K562 (cell line): ENCODE measurements around the gene AGRN. TPM values are rescaled to one million over a fixed set of nuclear protein-coding genes. Genes with fewer than 3 reads are reported as not detected.

Experiments
- C11orf30 ChIP-seq: fragments of 450-650 bp; IDR thresholded peaks from 2 replicates; pipeline ENCODE4 v1.6.1; 2016; ENCODE audit warnings: low read depth, mild to moderate bottlenecking
- FOXM1 ChIP-seq, 2 experiments: fragments of 450-650 bp in 1 of 2; sonication (generic) in 1 of 2; formaldehyde crosslinking in 1 of 2; IDR thresholded peaks; 2 replicates each; pipeline versions ENCODE4 v1.6.1 to v1.9.0; 2017 to 2022; ENCODE audit warnings: low read depth in 2 of 2, mild to moderate bottlenecking in 2 of 2, missing genetic modification reagents in 1 of 2, moderate library complexity in 1 of 2
- KLF1 ChIP-seq: fragments of 450-650 bp; IDR thresholded peaks from 2 replicates; pipeline ENCODE4 v1.6.1; 2016; ENCODE audit warnings: missing genetic modification characterization, missing compliant biosample characterization
- MIER1 ChIP-seq: fragments of 450-650 bp; IDR thresholded peaks from 2 replicates; pipeline ENCODE4 v1.6.1; 2016; ENCODE audit warnings: antibody characterized with exemption, mild to moderate bottlenecking, low read depth
- MYC ChIP-seq, 2 experiments: fragments of 250-450 bp in 1 of 2; sonication (Bioruptor Pico) in 1 of 2; IDR thresholded peaks; 2 replicates each; pipeline versions ENCODE4 v1.5.1 to v1.6.1; 2012 to 2021; ENCODE audit warnings: low read depth in 2 of 2, borderline replicate concordance in 1 of 2, improper control_type of control experiment in 1 of 2, low read length in 1 of 2, mild to moderate bottlenecking in 1 of 2, moderate library complexity in 1 of 2
- NCOA1 ChIP-seq: fragments of 450-650 bp; IDR thresholded peaks from 2 replicates; pipeline ENCODE4 v1.6.1; 2016; ENCODE audit warnings: low read depth
- NUFIP1 ChIP-seq: fragments of 450-650 bp; IDR thresholded peaks from 2 replicates; pipeline ENCODE4 v1.6.1; 2018; ENCODE audit not compliant: partially characterized antibody
- PCBP2 ChIP-seq: fragments of 200-400 bp; formaldehyde crosslinking; IDR thresholded peaks from 2 replicates; pipeline ENCODE4 v1.6.1; 2018; ENCODE audit warnings: low read length, low read depth, mild to moderate bottlenecking, moderate library complexity; ENCODE audit not compliant: poor library complexity, severe bottlenecking
- PHTF2 ChIP-seq: fragments of 250-450 bp; sonication (Bioruptor Pico); IDR thresholded peaks from 2 replicates; pipeline ENCODE4 v1.5.0; 2021; ENCODE audit warnings: mild to moderate bottlenecking
- RBBP5 ChIP-seq: fragments of 200-600 bp; sonication (generic); IDR thresholded peaks from 2 replicates; pipeline ENCODE4 v1.6.1; 2012; ENCODE audit warnings: borderline replicate concordance, mild to moderate bottlenecking, low read length, control low read depth, inconsistent platforms; ENCODE audit not compliant: insufficient read depth, poor library complexity, severe bottlenecking
- TRIM25 ChIP-seq: fragments of 450-650 bp; IDR thresholded peaks from 2 replicates; pipeline ENCODE4 v1.7.0; 2016; ENCODE audit warnings: borderline replicate concordance
- ZNF398 ChIP-seq: fragments of 250-450 bp; sonication (Bioruptor Pico); IDR thresholded peaks from 2 replicates; pipeline ENCODE4 v1.8.0; 2021; ENCODE audit warnings: moderate library complexity, mild to moderate bottlenecking, inconsistent platforms
- ZNF507 ChIP-seq: conservative IDR thresholded peaks from 2 replicates; pipeline ENCODE4 v1.6.1; 2017; ENCODE audit warnings: missing genetic modification characterization, missing compliant biosample characterization
- polyA plus RNA-seq, 8 experiments: library from polyadenylated mRNA; depleted of rRNA in 4 of 8; stranded (reverse) in 5 of 8; unstranded in 3 of 8; fragments of >200 nt; fragmentation: Nextera tagmentation in 2 of 8; fragmentation: Illumina TruSeq in 1 of 8; extraction: Ambion mirVana in 2 of 8; extraction: Trizol in 1 of 8; gene quantifications; 2 replicates each; pipeline versions ENCODE4 v1.2.1 to v1.2.3, GENCODE V29; 2011 to 2014; ENCODE audit warnings: inconsistent platforms in 1 of 8, missing spikeins in 1 of 8
- total RNA-seq, 7 experiments: library from RNA; depleted of rRNA in 6 of 7; stranded (reverse); fragments of >200 nt in 6 of 7; fragmentation: Illumina TruSeq in 2 of 7; extraction: Trizol in 2 of 7; gene quantifications; 2 replicates each; pipeline versions ENCODE4 v1.2.1 to v1.2.3, GENCODE V29; 2011 to 2021; ENCODE audit warnings: low replicate concordance in 1 of 7

The AGRN gene
- total and polyA plus RNA-seq, 9 of the 15 experiments (the other 6 are each of a cell fraction or from before 2014, with no cell fraction given), result 0.04 to 111 (median 18.1) TPM

- TF ChIP-seq MYC (IDR thresholded peaks at IDR 0.05; ENCODE audit: low read depth, low read length) (peak; percentile 25; the same call in 1 of the 2 replicates), MYC (CRISPR knock-in tag; IDR thresholded peaks at IDR 0.05; ENCODE audit: borderline replicate concordance, low read depth) (no peak; the same call in 1 of the 2 replicates), ZNF398 (no peak), PCBP2 (no peak), C11orf30 (no peak), TRIM25 (no peak), ZNF507 (no peak), NUFIP1 (no peak), PHTF2 (CRISPR knock-in tag) (no peak), FOXM1 (IDR thresholded peaks at IDR 0.05; ENCODE audit: low read depth) (peak; percentile 54), FOXM1 (CRISPR knock-in tag; IDR thresholded peaks at IDR 0.05; ENCODE audit: low read depth) (peak; percentile 63; the same call in 1 of the 2 replicates), NCOA1 (no peak), MIER1 (no peak), RBBP5 (peak; percentile 66), KLF1 (tag) (peak; percentile 85)
These were observed 39.8 kb downstream of the AGRN start (continued) for GRCh38 chr1:1059494-1060280.
